22Rv1 (cell line): ENCODE measurements around the gene INTS1.

Source experiments
- H3K27ac ChIP-seq: fragments of 450-650 bp; 2 replicates; pipeline ENCODE4 v1.5.1; 2017
- ZFX ChIP-seq: fragments of 450-650 bp; IDR thresholded peaks from 2 replicates; pipeline ENCODE4 v1.6.1; 2017; ENCODE audit warnings: antibody characterized with exemption, borderline replicate concordance
- TF ChIP-seq, protein P1 (sequence below): fragments of 450-650 bp; IDR thresholded peaks from 2 replicates; pipeline ENCODE4 v1.5.1; 2017; ENCODE audit warnings: mild to moderate bottlenecking

INTS1 gene

GRCh38 chr7:1439373-1440363 lies 64.5 kb downstream of the INTS1 start:
- no peak overlapping the region for H3K27ac ChIP-seq
- no peak for TF ChIP-seq ZFX
- TF ChIP-seq, protein P1, sequence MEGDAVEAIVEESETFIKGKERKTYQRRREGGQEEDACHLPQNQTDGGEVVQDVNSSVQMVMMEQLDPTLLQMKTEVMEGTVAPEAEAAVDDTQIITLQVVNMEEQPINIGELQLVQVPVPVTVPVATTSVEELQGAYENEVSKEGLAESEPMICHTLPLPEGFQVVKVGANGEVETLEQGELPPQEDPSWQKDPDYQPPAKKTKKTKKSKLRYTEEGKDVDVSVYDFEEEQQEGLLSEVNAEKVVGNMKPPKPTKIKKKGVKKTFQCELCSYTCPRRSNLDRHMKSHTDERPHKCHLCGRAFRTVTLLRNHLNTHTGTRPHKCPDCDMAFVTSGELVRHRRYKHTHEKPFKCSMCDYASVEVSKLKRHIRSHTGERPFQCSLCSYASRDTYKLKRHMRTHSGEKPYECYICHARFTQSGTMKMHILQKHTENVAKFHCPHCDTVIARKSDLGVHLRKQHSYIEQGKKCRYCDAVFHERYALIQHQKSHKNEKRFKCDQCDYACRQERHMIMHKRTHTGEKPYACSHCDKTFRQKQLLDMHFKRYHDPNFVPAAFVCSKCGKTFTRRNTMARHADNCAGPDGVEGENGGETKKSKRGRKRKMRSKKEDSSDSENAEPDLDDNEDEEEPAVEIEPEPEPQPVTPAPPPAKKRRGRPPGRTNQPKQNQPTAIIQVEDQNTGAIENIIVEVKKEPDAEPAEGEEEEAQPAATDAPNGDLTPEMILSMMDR: no peak

GRCh38 chr7:1438821-1439220 lies 65.4 kb downstream of the INTS1 start:
- no peak for TF ChIP-seq ZFX
- TF ChIP-seq, protein P1: no peak
- H3K27ac ChIP-seq: no peak overlapping the region

GRCh38 chr7:1438208-1438607 lies 66.0 kb downstream of the INTS1 start:
- no peak for TF ChIP-seq ZFX
- TF ChIP-seq, protein P1: no peak
- H3K27ac ChIP-seq: no peak overlapping the region

DNA sequence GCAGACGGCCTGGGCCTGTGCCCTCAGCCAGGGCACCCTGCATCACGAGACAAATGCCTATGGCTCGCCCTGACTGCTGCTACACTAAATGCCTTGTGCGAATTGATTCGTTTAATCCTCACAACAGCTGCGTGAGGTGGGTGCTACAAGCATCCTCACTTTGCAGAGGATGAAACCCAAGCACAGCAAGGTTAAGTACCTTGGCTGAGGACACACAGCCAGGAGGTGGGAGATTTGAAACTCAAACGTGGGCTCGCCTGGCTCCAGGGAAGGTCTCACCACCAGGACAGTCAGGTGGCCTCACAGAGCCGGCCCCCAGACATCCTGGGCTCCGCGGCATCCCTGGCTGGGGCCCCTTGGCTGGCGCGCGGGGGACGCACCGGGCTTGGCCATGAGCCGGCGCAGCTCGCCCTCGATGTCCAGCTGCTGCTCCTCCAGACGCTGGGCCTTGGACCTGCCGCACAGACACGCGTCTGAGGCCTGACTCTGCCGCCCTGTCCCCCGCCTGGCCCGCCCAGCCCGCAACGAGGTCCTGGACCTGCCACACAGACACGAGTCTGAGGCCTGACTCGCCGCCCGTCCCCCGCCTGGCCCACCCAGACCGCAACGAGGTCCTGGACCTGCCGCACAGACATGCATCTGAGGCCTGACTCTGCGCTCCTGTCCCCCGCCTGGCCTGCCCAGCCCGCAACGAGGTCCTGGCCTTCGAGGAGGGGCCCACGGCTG lies 66.9 kb downstream of the INTS1 start:
- no peak overlapping the region for H3K27ac ChIP-seq
- TF ChIP-seq, protein P1: no peak
- no peak for TF ChIP-seq ZFX

DNA sequence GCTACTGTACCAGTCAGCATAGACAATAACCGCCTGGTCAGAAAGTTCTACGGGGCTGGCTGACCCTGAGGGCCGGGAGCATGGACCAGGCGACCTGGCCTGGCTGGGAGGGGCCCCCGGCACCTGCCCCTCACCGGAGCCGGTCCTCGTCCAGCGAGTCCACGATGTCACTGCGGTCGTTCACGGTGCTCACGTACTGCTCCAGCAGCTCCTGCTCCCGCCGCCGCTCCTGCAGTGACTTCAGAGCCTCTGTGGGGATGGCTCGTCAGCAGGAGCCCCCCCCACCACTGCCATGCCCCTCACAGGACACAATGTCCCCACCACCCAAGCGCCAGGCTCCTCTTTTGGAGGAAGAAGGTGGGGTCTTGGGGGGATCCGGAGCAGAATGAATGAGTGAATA lies 67.6 kb downstream of the INTS1 start:
- TF ChIP-seq ZFX: no peak
- TF ChIP-seq, protein P1: no peak
- H3K27ac ChIP-seq: no peak overlapping the region

GRCh38 chr7:1434891-1435670 lies 69.1 kb downstream of the INTS1 start:
- no peak overlapping the region for H3K27ac ChIP-seq
- no peak for TF ChIP-seq ZFX
- TF ChIP-seq, protein P1: no peak
